GM12801 (cell line): ENCODE data around the gene IL10RA.

ENCODE experiments used
- CTCF ChIP-seq: IDR thresholded peaks from one replicate; pipeline ENCODE4 v1.5.1; 2011; ENCODE audit warnings: control low read depth; ENCODE audit not compliant: insufficient read length; ENCODE audit errors: extremely low read depth

Gene IL10RA

GRCh38 chr11:118048472-118049370 lies 62.5 kb downstream of the IL10RA start:
- no peak for TF ChIP-seq CTCF

- TF ChIP-seq CTCF, result no peak
Observed at GRCh38 chr11:118049771-118050170, 63.6 kb downstream of the IL10RA start.

- no peak for TF ChIP-seq CTCF
Observed at GRCh38 chr11:118050208-118050891, 64.2 kb downstream of the IL10RA start.
